GM12878 (cell line): ENCODE results near the gene MRPS22. TPM values are rescaled to one million over a fixed set of nuclear protein-coding genes. Genes with fewer than 3 reads are reported as not detected.
"Not testable (repeated sequence)": the region's sequence is repeated elsewhere in the genome, so short reads cannot be mapped to it uniquely, and the experiment has no call there.

Experiments used
- ATAC-seq: fragments of 200-7000 bp; cut with Tn5 transposase; 3 replicates; pipeline ENCODE4 v1.9.1; 2020; ENCODE audit warnings: mild to moderate bottlenecking, moderate library complexity
- BruUV-seq: library from RNA; stranded (reverse); fragments of 400-500 nt; replicated peaks from 2 replicates; lab custom pipeline; 2021; lab: Mats Ljungman, UMichigan
- CTCF ChIA-PET: fragments of 300-600 bp; sonication (Branson Sonifier 250); formaldehyde crosslinking; extraction: SDS; loops from one replicate; lab custom pipeline; 2021; ENCODE audit warnings: inconsistent platforms; lab: Yijun Ruan, JAX
- POLR2A ChIA-PET: fragments of 350-600 bp; formaldehyde crosslinking; extraction: SDS; loops from one replicate; lab custom pipeline; 2021; ENCODE audit warnings: inconsistent platforms; lab: Charles Lee
- RAD21 ChIA-PET: fragments of 300-600 bp; sonication (Branson Sonifier 250); formaldehyde crosslinking; loops from one replicate; lab custom pipeline; 2023; ENCODE audit warnings: antibody characterized with exemption; ENCODE audit not compliant: unreplicated experiment; lab: Charles Lee
- SMC1A ChIA-PET: fragments of 300-600 bp; sonication (Branson Sonifier 250); formaldehyde crosslinking; loops from one replicate; lab custom pipeline; 2023; ENCODE audit not compliant: unreplicated experiment, uncharacterized antibody; lab: Charles Lee
- DNase-seq: peaks from one replicate; pipeline ENCODE4 v3.0.0-alpha.2; 2011; ENCODE audit warnings: low read depth, low spot score
- FAIRE-seq: peaks from 3 replicates; lab custom pipeline; 2011; peaks lifted over from hg19 to GRCh38; lab: Jason Lieb, UNC
- H2AFZ ChIP-seq: 2 replicates; pipeline ENCODE4 v1.6.0; 2011; ENCODE audit warnings: low read depth, low read length, control low read depth; ENCODE audit not compliant: control insufficient read depth
- H3K27ac ChIP-seq: 2 replicates; pipeline ENCODE4 v1.5.1; 2011; ENCODE audit warnings: control low read depth; ENCODE audit not compliant: control insufficient read depth, insufficient read depth
- H3K27me3 ChIP-seq, 2 experiments: replicated peaks in 1 of 2; 2 replicates each; pipeline versions ENCODE4 v1.6.0 to v1.6.1; 2011; ENCODE audit warnings: low read length in 1 of 2; ENCODE audit not compliant: control insufficient read depth in 2 of 2, insufficient read depth in 2 of 2
- H3K36me3 ChIP-seq, 2 experiments: 2 replicates each; pipeline ENCODE4 v1.5.1; 2011; ENCODE audit warnings: low read length in 1 of 2; ENCODE audit not compliant: control insufficient read depth in 2 of 2, insufficient read depth in 2 of 2
- H3K4me1 ChIP-seq: 2 replicates; pipeline ENCODE4 v1.6.1; 2011; ENCODE audit warnings: mild to moderate bottlenecking, low read length, moderate library complexity, mixed read lengths; ENCODE audit not compliant: control insufficient read depth, insufficient read depth
- H3K4me2 ChIP-seq: 2 replicates; pipeline ENCODE4 v1.6.0; 2011; ENCODE audit warnings: control low read depth; ENCODE audit not compliant: control insufficient read depth, insufficient read depth
- H3K4me3 ChIP-seq: fragments of 200-600 bp; sonication (generic); 2 replicates; pipeline ENCODE4 v1.5.1; 2016
- H3K79me2 ChIP-seq: 2 replicates; pipeline ENCODE4 v1.6.0; 2011; ENCODE audit warnings: low read length; ENCODE audit not compliant: control insufficient read depth, insufficient read depth
- H3K9ac ChIP-seq: 2 replicates; pipeline ENCODE4 v1.8.0; 2011; ENCODE audit warnings: low read length, control low read depth, mixed read lengths; ENCODE audit not compliant: control insufficient read depth, insufficient read depth
- H3K9me3 ChIP-seq: replicated peaks from 3 replicates; pipeline ENCODE4 v1.5.1; 2011; ENCODE audit warnings: mild to moderate bottlenecking, low read length; ENCODE audit not compliant: control insufficient read depth, insufficient read depth
- H4K20me1 ChIP-seq: 2 replicates; pipeline ENCODE4 v1.6.0; 2011; ENCODE audit not compliant: control insufficient read depth, insufficient read depth
- EP300 ChIP-seq, 2 experiments: fragments of 150-350 bp in 1 of 2; IDR thresholded peaks; 2 replicates each; pipeline ENCODE4 v1.6.1; 2011 to 2012; ENCODE audit warnings: low read depth in 2 of 2, low read length in 2 of 2, borderline replicate concordance in 1 of 2, improper control_type of control experiment in 1 of 2, inconsistent platforms in 1 of 2; ENCODE audit not compliant: control insufficient read depth in 1 of 2
- FOXK2 ChIP-seq: fragments of 450-650 bp; IDR thresholded peaks from 2 replicates; pipeline ENCODE4 v1.6.1; 2017; ENCODE audit warnings: mild to moderate bottlenecking, moderate library complexity
- GABPA ChIP-seq: IDR thresholded peaks from 2 replicates; pipeline ENCODE4 v1.6.1; 2014; ENCODE audit warnings: antibody characterized with exemption, low read depth, mild to moderate bottlenecking, inconsistent platforms
- HCFC1 ChIP-seq: fragments of 150-350 bp; IDR thresholded peaks from 2 replicates; pipeline ENCODE4 v1.6.1; 2014; ENCODE audit warnings: low read length
- POLR2AphosphoS5 ChIP-seq: IDR thresholded peaks from 2 replicates; pipeline ENCODE4 v1.6.1; 2011; ENCODE audit warnings: mild to moderate bottlenecking, low read length, inconsistent platforms
- RB1 ChIP-seq: fragments of 450-650 bp; formaldehyde crosslinking; IDR thresholded peaks from 2 replicates; pipeline ENCODE4 v1.6.1; 2017; ENCODE audit warnings: mild to moderate bottlenecking, borderline replicate concordance
- RUNX3 ChIP-seq: IDR thresholded peaks from 2 replicates; pipeline ENCODE4 v1.6.1; 2012; ENCODE audit warnings: low read length, inconsistent platforms
- TCF12 ChIP-seq: IDR thresholded peaks from 2 replicates; pipeline ENCODE4 v1.6.1; 2011; ENCODE audit warnings: low read depth, mild to moderate bottlenecking, low read length
- ZNF217 ChIP-seq: fragments of 450-650 bp; IDR thresholded peaks from 2 replicates; pipeline ENCODE4 v1.6.1; 2017; ENCODE audit warnings: antibody characterized with exemption, mild to moderate bottlenecking
- WGBS: methylation state at CpG from one replicate; pipeline ENCODE4 v1.1.6; 2016; ENCODE audit warnings: low lambda C conversion rate; ENCODE audit not compliant: insufficient replicate concordance, insufficient coverage; ENCODE audit errors: missing lambda C conversion rate; 5-methylcytosine and 5-hydroxymethylcytosine counted together
- in situ Hi-C: fragments of 300-500 bp; cut with MboI; formaldehyde crosslinking; loops from 9 replicates; pipeline ENCODE4 v1.14.3; 2018; ENCODE audit warnings: mixed read lengths
- intact Hi-C: fragments of 100-400 bp; cut with micrococcal nuclease; formaldehyde crosslinking; loops from one replicate; pipeline ENCODE4 v1.14.2; 2022; ENCODE audit not compliant: unreplicated experiment
- polyA plus RNA-seq, 11 experiments: library from polyadenylated mRNA; depleted of rRNA in 4 of 11; unstranded in 6 of 11; stranded (reverse) in 5 of 11; fragments of >200 nt; fragmentation: Nextera tagmentation in 4 of 11; fragmentation: Illumina TruSeq in 1 of 11; extraction: Ambion mirVana in 4 of 11; extraction: Trizol in 1 of 11; gene quantifications; 1 replicate in 1 of 11; 2 replicates in 10 of 11; pipeline versions ENCODE4 v1.2.1 to v1.2.3, GENCODE V29; 2011 to 2016; ENCODE audit warnings: inconsistent platforms in 2 of 11, missing spikeins in 2 of 11, low read depth in 1 of 11
- total RNA-seq, 4 experiments: library from RNA; depleted of rRNA in 3 of 4; stranded (reverse); fragments of >200 nt in 3 of 4; fragmentation: Illumina TruSeq in 1 of 4; extraction: Trizol in 1 of 4; gene quantifications; 2 replicates each; pipeline versions ENCODE4 v1.2.1 to v1.2.3, GENCODE V29; 2013 to 2021
- TF ChIP-seq, protein P1 (sequence below): fragments of 450-650 bp; IDR thresholded peaks from 2 replicates; pipeline ENCODE4 v1.6.1; 2017; ENCODE audit warnings: borderline replicate concordance
- TF ChIP-seq, protein P2 (sequence below): fragments of 450-650 bp; IDR thresholded peaks from 2 replicates; pipeline ENCODE4 v1.6.1; 2017; ENCODE audit warnings: low read depth, mild to moderate bottlenecking, moderate library complexity

Gene MRPS22
- total and polyA plus RNA-seq, 10 of the 15 experiments (the other 5 are each of a cell fraction or from before 2014, with no cell fraction given) = 44.3 to 146 (median 75.2) TPM

DNA sequence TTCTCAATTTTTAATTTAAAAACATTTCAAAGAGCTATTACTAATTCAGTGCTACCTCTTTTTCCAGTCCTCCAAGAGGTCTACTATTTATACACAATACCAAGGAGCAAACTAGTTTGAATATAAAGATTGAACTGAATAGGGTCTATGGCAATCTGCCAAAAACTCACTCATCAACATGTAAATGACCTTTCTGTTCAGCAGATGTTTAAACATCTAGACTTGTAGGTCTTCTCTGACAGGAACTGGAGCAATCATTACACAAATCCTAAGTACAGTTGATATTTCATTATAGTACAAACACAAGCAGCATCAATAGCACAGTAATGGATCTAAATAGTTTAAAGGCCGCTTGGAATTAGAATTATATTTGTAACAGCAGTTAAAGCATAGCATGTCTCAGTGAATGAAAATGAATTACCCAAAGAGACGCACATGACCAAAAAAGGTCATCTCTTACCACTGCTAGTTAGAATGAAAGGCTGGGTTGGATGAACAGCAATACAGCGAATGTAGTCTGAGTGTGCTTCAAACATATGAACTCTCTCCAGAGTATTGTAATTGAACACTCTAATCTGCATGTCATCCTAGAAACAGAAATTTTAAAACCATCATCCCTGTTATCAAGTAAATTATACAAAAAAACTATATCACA is 34.9 kb downstream of the MRPS22 start (continued):
- no peak for TF ChIP-seq EP300 (IDR thresholded peaks at IDR 0.05; ENCODE audit: borderline replicate concordance in 1 of 2, control insufficient read depth in 1 of 2, low read depth in 2 of 2, low read length in 2 of 2)
- no peak for TF ChIP-seq ZNF217
- no peak for TF ChIP-seq TCF12
- TF ChIP-seq RB1 = no peak
- TF ChIP-seq, protein P1, sequence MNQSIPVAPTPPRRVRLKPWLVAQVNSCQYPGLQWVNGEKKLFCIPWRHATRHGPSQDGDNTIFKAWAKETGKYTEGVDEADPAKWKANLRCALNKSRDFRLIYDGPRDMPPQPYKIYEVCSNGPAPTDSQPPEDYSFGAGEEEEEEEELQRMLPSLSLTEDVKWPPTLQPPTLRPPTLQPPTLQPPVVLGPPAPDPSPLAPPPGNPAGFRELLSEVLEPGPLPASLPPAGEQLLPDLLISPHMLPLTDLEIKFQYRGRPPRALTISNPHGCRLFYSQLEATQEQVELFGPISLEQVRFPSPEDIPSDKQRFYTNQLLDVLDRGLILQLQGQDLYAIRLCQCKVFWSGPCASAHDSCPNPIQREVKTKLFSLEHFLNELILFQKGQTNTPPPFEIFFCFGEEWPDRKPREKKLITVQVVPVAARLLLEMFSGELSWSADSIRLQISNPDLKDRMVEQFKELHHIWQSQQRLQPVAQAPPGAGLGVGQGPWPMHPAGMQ = no peak

DNA sequence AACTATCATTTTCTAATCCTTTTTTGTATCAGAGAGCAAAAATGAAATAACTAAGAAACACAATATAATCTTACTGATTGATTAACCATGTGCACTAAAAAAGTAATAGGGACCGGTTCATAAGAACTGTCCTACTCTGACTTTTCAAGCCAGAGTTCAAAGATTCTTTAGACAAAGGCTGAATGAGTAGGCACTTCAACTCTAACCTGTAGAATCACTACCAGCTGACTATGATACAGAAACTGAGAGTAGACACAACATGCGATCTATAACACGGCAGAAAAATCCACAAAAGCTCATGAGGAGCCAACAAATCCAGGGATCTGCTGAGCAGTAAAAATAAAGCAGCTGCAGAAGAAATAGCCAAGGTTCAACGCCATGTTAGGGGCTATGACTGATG is 36.8 kb downstream of the MRPS22 start:
- in situ Hi-C loops (no loop called here), intact Hi-C loops (no loop called here)
- SMC1A ChIA-PET = interaction anchor here (3.0 kb wide), 1 partner anchor 9 kb away, joined by 10 read pairs; the partner anchor contains the start of gene COPB2
- no peak overlapping the region for H3K9ac ChIP-seq
- H3K79me2 ChIP-seq = peaks cover 20% of the 10 kb centered on the region
- CTCF ChIA-PET = interaction anchor here (0.9 to 1.4 kb wide), 2 partner anchors 19 to 27 kb away, joined by 3 read pairs; no protein-coding TSS in a partner anchor
- TF ChIP-seq FOXK2 (no peak), HCFC1 (no peak), GABPA (no peak), POLR2AphosphoS5 (no peak), RUNX3 (no peak)
- TF ChIP-seq, protein P2, sequence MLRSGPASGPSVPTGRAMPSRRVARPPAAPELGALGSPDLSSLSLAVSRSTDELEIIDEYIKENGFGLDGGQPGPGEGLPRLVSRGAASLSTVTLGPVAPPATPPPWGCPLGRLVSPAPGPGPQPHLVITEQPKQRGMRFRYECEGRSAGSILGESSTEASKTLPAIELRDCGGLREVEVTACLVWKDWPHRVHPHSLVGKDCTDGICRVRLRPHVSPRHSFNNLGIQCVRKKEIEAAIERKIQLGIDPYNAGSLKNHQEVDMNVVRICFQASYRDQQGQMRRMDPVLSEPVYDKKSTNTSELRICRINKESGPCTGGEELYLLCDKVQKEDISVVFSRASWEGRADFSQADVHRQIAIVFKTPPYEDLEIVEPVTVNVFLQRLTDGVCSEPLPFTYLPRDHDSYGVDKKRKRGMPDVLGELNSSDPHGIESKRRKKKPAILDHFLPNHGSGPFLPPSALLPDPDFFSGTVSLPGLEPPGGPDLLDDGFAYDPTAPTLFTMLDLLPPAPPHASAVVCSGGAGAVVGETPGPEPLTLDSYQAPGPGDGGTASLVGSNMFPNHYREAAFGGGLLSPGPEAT = no peak
- H3K36me3 ChIP-seq = peaks cover 0 to 29% of the 10 kb centered on the region in 2 experiments; a peak in 2 of 4 replicates
- no peaks in the 10 kb centered on the region for H3K27me3 ChIP-seq
- BruUV-seq = no TSS peak
- no peak overlapping the region for H3K27ac ChIP-seq
- no peak for FAIRE-seq
- RAD21 ChIA-PET = no interaction called here
- WGBS = 97% methylated on average over 4 of the region's 4 CpGs
- no peaks in the 10 kb centered on the region for H4K20me1 ChIP-seq
- no peaks in the 10 kb centered on the region; the same call in 1 of the 2 replicates for H3K4me1 ChIP-seq
- H3K9me3 ChIP-seq = no peaks in the 10 kb centered on the region; the same call in 2 of the 3 replicates
- no peak for DNase-seq
- H2AFZ ChIP-seq = no peak overlapping the region
- peak; percentile 21; the same call in 1 of the 3 replicates for ATAC-seq
- POLR2A ChIA-PET = interaction anchor here (1.3 to 1.6 kb wide), 3 partner anchors 9 to 36 kb away, joined by 3 to 6 read pairs (median 4); partner anchors contain the start of gene COPB2
- H3K4me2 ChIP-seq = no peak overlapping the region
- no peak overlapping the region for H3K4me3 ChIP-seq

DNA sequence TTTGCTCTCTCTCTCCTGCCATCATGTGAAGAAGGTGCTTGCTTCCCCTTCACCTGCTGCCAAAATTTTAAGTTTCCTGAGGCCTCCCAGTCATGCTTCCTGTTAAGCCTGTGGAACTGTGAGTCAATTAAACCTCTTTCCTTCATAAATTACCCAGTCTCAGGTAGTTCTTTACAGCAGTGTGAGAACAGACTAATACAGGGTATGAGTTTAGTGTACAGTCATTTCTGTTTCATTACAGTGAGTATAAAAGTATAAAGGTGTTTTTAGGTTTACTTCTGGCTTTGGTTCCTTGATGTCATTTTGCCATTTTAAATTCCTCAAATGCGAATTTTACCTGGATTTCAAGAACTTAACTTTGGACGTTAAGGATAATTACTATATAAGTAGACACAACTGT is 38.5 kb downstream of the MRPS22 start:
- RAD21 ChIA-PET, H3K4me1 ChIP-seq, SMC1A ChIA-PET, BruUV-seq, POLR2A ChIA-PET, H3K27ac ChIP-seq, H3K27me3 ChIP-seq, H4K20me1 ChIP-seq, intact Hi-C loops, in situ Hi-C loops, H3K9ac ChIP-seq, CTCF ChIA-PET, H3K4me3 ChIP-seq, H2AFZ ChIP-seq, DNase-seq, H3K4me2 ChIP-seq, FAIRE-seq, H3K9me3 ChIP-seq, ATAC-seq: not testable (repeated sequence)
- H3K36me3 ChIP-seq = peaks cover 0 to 29% of the 10 kb centered on the region in 2 experiments; a peak in 2 of 4 replicates
- H3K79me2 ChIP-seq = peaks cover 37% of the 10 kb centered on the region
- WGBS = 75% methylated on average over 2 of the region's 2 CpGs
